ENCODE data around the gene PPFIBP2. TPM values are rescaled to one million over a fixed set of nuclear protein-coding genes. Genes with fewer than 3 reads are reported as not detected.

The PPFIBP2 gene
- total RNA-seq, 3 donors from 2014 or later: 2.6 to 5.4 (median 3.5) TPM

GRCh38 chr11:7567311-7567710 lies 53.5 kb downstream of the PPFIBP2 start:
- no peak overlapping the region for H3K4me3 Mint-ChIP-seq
- H3K9me3 Mint-ChIP-seq: peaks cover 6% of the 10 kb centered on the region
- H3K27me3 Mint-ChIP-seq (ENCODE audit: low read depth): peaks cover 2% of the 10 kb centered on the region
- H3K36me3 Mint-ChIP-seq (ENCODE audit: insufficient read depth): peaks cover 16% of the 10 kb centered on the region
- ATAC-seq (no peak), DNase-seq (no peak)
- no peaks in the 10 kb centered on the region for H3K4me1 Mint-ChIP-seq (ENCODE audit: low read depth)

- H3K4me3 Mint-ChIP-seq: no peak overlapping the region
- H3K9me3 Mint-ChIP-seq: peaks cover 6% of the 10 kb centered on the region
- peaks cover 16% of the 10 kb centered on the region for H3K36me3 Mint-ChIP-seq (ENCODE audit: insufficient read depth)
- ATAC-seq: no peak
- DNase-seq: no peak
- peaks cover 2% of the 10 kb centered on the region for H3K27me3 Mint-ChIP-seq (ENCODE audit: low read depth)
- H3K4me1 Mint-ChIP-seq (ENCODE audit: low read depth): peaks cover 2% of the 10 kb centered on the region
These were observed 55.2 kb downstream of the PPFIBP2 start for GRCh38 chr11:7569044-7569443.

GRCh38 chr11:7570241-7570640 lies 56.4 kb downstream of the PPFIBP2 start:
- H3K9me3 Mint-ChIP-seq: peaks cover 6% of the 10 kb centered on the region
- peaks cover 4% of the 10 kb centered on the region for H3K4me1 Mint-ChIP-seq (ENCODE audit: low read depth)
- DNase-seq: no peak
- ATAC-seq: no peak
- peaks cover 11% of the 10 kb centered on the region for H3K36me3 Mint-ChIP-seq (ENCODE audit: insufficient read depth)
- peaks cover 10% of the 10 kb centered on the region for H3K27me3 Mint-ChIP-seq (ENCODE audit: low read depth)
- no peak overlapping the region for H3K4me3 Mint-ChIP-seq

GRCh38 chr11:7570938-7571521 lies 57.2 kb downstream of the PPFIBP2 start:
- Mint-ChIP-seq H3K4me1 (ENCODE audit: low read depth) (peaks cover 11% of the 10 kb centered on the region), H3K27me3 (ENCODE audit: low read depth) (peaks cover 18% of the 10 kb centered on the region), H3K36me3 (ENCODE audit: insufficient read depth) (peaks cover 8% of the 10 kb centered on the region), H3K9me3 (peaks cover 6% of the 10 kb centered on the region), H3K4me3 (no peak overlapping the region)
- no peak for ATAC-seq
- no peak for DNase-seq

- DNase-seq: no peak
- Mint-ChIP-seq H3K4me3 (no peak overlapping the region), H3K36me3 (ENCODE audit: insufficient read depth) (peaks cover 8% of the 10 kb centered on the region), H3K4me1 (ENCODE audit: low read depth) (peaks cover 15% of the 10 kb centered on the region), H3K27me3 (ENCODE audit: low read depth) (peaks cover 23% of the 10 kb centered on the region), H3K9me3 (peaks cover 6% of the 10 kb centered on the region)
- ATAC-seq: no peak
These were observed 57.8 kb downstream of the PPFIBP2 start for GRCh38 chr11:7571640-7572000.

- no peak for DNase-seq
- Mint-ChIP-seq H3K27me3 (ENCODE audit: low read depth) (peaks cover 28% of the 10 kb centered on the region), H3K4me1 (ENCODE audit: low read depth) (peaks cover 19% of the 10 kb centered on the region), H3K4me3 (no peak overlapping the region), H3K9me3 (peaks cover 6% of the 10 kb centered on the region), H3K36me3 (ENCODE audit: insufficient read depth) (peaks cover 8% of the 10 kb centered on the region)
- ATAC-seq: no peak
These were observed 58.4 kb downstream of the PPFIBP2 start for GRCh38 chr11:7572001-7572712.

- no peak for ATAC-seq
- peaks cover 35% of the 10 kb centered on the region for H3K27me3 Mint-ChIP-seq (ENCODE audit: low read depth)
- peaks cover 1% of the 10 kb centered on the region for H3K9me3 Mint-ChIP-seq
- peaks cover 3% of the 10 kb centered on the region for H3K36me3 Mint-ChIP-seq (ENCODE audit: insufficient read depth)
- no peak overlapping the region for H3K4me3 Mint-ChIP-seq
- DNase-seq: no peak
- H3K4me1 Mint-ChIP-seq (ENCODE audit: low read depth): peaks cover 29% of the 10 kb centered on the region
These were observed 59.4 kb downstream of the PPFIBP2 start for GRCh38 chr11:7573193-7573557.

GRCh38 chr11:7573558-7574296 lies 59.9 kb downstream of the PPFIBP2 start:
- peaks cover 35% of the 10 kb centered on the region for H3K4me1 Mint-ChIP-seq (ENCODE audit: low read depth)
- ATAC-seq (no peak), DNase-seq (no peak)
- no peaks in the 10 kb centered on the region for H3K9me3 Mint-ChIP-seq
- peaks cover 39% of the 10 kb centered on the region for H3K27me3 Mint-ChIP-seq (ENCODE audit: low read depth)
- no peaks in the 10 kb centered on the region for H3K36me3 Mint-ChIP-seq (ENCODE audit: insufficient read depth)
- no peak overlapping the region for H3K4me3 Mint-ChIP-seq

GRCh38 chr11:7574491-7575130 lies 60.8 kb downstream of the PPFIBP2 start:
- no peak for DNase-seq
- H3K9me3 Mint-ChIP-seq: no peaks in the 10 kb centered on the region
- H3K27me3 Mint-ChIP-seq (ENCODE audit: low read depth): peaks cover 41% of the 10 kb centered on the region
- ATAC-seq: no peak
- peaks cover 35% of the 10 kb centered on the region for H3K4me1 Mint-ChIP-seq (ENCODE audit: low read depth)
- no peak overlapping the region for H3K4me3 Mint-ChIP-seq
- no peaks in the 10 kb centered on the region for H3K36me3 Mint-ChIP-seq (ENCODE audit: insufficient read depth)

GRCh38 chr11:7575841-7576725 lies 62.3 kb downstream of the PPFIBP2 start:
- Mint-ChIP-seq H3K9me3 (no peaks in the 10 kb centered on the region), H3K27me3 (ENCODE audit: low read depth) (peaks cover 45% of the 10 kb centered on the region), H3K36me3 (ENCODE audit: insufficient read depth) (peaks cover 3% of the 10 kb centered on the region), H3K4me3 (no peak overlapping the region), H3K4me1 (ENCODE audit: low read depth) (peaks cover 35% of the 10 kb centered on the region)
- no peak for DNase-seq
- ATAC-seq: peak; percentile 38 to 46

GRCh38 chr11:7576726-7577290 lies 63.0 kb downstream of the PPFIBP2 start:
- H3K4me1 Mint-ChIP-seq (ENCODE audit: low read depth): peaks cover 35% of the 10 kb centered on the region
- ATAC-seq (no peak), DNase-seq (no peak)
- H3K27me3 Mint-ChIP-seq (ENCODE audit: low read depth): peaks cover 45% of the 10 kb centered on the region
- H3K4me3 Mint-ChIP-seq: no peak overlapping the region
- no peaks in the 10 kb centered on the region for H3K9me3 Mint-ChIP-seq
- H3K36me3 Mint-ChIP-seq (ENCODE audit: insufficient read depth): peaks cover 3% of the 10 kb centered on the region

- peaks cover 3% of the 10 kb centered on the region for H3K36me3 Mint-ChIP-seq (ENCODE audit: insufficient read depth)
- H3K9me3 Mint-ChIP-seq: no peaks in the 10 kb centered on the region
- peaks cover 45% of the 10 kb centered on the region for H3K27me3 Mint-ChIP-seq (ENCODE audit: low read depth)
- ATAC-seq (peak; percentile 45 to 46), DNase-seq (no peak)
- peaks cover 35% of the 10 kb centered on the region for H3K4me1 Mint-ChIP-seq (ENCODE audit: low read depth)
- H3K4me3 Mint-ChIP-seq: peak overlapping the region; percentile 59
These were observed 63.7 kb downstream of the PPFIBP2 start for GRCh38 chr11:7577291-7578190.

Measured in activated T-cell treated with anti-CD3 and anti-CD28 coated beads, Interleukin-2, amount 50 U/mL, for 4 hours (primary cell).